Measurements from ENCODE around the gene UBE2F.
A peak's percentile ranks its signal among the peaks of the same experiment; 100 is the strongest.
"Not testable (repeated sequence)": the region's sequence is repeated elsewhere in the genome, so short reads cannot be mapped to it uniquely, and the experiment has no call there.

UBE2F gene

DNA sequence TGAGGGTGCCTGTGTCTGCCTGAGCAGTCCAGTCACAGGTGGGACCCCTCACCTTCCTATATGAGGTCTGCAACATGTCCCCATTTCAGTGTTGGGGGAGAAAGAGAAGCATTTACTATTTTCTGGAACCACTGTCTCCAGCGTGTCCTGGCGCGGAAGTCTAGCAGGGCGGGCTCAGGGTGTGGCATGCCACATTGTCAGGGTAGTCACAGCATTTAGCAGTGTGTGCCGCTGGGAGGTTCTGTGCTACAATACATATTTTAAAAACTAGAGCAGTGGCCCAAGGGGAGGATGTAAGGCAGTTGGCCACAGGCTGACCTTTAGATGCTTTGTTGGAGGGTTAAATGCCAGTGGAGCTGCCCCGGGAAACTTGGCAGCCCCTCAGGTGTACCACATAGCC lies 12.5 kb downstream of the UBE2F start:
- DNase-seq (ENCODE audit: low read depth in 2 of 2), result no peak

DNA sequence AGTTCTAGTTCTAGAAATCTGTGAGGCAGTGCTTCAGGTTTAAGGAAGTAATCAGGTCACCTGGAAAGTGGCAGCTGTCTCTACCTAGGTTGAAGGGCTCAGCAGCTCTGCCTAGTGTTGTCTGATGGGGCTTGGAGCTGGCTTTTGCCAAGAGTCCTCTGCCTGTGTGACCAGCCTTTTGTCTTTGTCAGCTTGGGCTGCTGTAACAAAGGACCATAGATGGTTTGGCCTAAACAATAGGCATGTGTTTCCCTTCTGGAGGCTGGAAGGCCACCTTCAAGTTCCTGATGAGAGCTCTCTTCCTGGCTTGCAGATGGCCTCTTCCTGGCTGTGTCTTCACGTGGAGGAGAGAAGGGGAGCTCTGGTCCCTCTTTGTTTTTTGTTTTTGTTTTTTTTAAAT lies 13.3 kb downstream of the UBE2F start:
- no peak for DNase-seq (ENCODE audit: low read depth in 2 of 2)

DNA sequence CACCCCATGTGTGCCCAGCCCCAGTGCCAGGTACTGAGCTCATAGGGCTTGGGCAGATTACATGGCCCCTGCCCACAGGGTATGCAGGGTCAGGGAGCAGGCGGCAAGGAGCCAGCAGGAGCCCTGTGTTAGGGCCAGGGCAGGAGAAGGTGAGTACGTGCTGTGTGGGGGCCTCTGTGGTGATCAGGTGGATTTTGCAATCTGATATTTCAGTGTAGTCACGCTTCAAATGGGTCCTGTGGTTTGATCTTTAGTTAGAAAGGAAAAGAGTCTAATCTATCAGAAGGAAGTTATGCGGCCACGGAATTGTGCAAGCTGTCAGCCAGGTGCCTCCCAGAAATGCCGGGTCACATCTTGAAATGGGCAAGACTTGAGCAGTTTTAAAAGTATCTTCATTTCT lies 13.9 kb downstream of the UBE2F start:
- peak in 1 of 2 donors; percentile 30 for DNase-seq (ENCODE audit: low read depth in 2 of 2)

DNA sequence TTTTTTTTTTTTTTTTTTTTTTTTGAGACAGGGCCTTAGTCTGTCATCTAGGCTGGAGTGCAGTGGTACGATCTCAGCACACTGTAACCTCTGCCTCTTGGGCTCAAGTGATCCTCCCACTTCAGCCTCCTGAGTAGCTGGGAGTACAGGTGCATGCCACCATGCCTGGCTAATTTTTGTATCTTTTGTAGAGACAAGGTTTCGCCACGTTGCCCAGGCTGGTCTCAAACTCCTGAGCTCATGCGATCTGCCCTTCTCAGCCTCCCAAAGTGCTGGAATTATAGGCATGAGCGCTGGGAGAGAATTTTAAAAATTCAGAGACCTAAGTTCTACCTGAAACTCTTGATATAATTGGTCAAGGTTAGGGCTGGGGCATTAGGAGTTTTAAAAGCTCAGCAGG lies 14.8 kb downstream of the UBE2F start:
- DNase-seq (ENCODE audit: low read depth in 2 of 2), result not testable (repeated sequence)

DNA sequence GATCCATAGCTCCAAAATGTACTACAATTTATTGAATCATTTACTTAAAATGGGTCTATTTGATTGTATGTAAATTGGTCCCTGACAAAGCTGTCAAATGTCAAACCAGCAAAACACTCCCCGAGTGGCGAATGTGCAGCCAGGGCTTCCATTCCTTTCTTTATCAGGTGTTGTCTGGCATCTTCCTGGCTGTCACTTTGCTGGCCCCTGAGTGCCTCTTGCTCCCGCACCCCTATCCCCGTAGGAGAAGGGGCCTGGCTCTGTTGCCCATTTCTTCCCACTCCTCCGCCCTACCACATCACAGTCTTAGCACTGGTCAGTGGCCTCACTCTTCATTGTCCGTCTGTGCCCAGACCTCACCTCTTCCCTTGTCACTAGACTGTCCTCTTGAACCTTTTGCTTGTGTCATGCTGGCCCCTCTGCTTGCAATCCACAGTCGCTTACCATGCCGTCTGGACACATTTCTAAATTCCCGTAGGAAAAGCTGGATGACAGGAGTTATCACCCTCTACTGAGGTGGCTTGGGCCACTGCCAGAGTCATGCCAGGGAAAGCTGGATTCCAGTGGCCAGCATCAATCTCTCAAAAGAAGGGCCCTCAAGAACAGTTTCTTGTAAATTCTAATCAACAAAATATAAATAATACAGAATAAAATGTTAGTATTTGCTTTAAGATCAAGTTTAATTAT lies 15.4 kb downstream of the UBE2F start:
- DNase-seq (ENCODE audit: low read depth in 2 of 2), result no peak

DNA sequence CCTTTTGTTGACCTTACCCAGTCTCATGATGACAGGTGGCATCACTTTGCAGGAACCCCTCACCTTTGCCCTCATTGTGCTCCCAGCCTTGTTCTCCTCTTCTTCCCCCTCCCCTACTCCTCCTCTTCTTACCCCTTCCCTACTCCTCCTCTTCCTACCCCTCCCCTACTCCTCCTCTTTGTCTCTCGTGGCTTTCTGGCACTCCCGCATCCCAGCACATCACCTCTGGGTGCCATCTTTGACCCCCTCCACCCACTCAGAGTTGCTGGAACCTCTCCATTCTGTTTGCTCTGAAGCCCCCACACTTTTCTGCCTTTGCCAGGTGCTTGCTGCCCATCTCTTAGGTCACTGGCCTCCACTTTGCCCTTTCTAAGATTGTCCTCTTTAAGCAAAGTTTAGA lies 17.1 kb downstream of the UBE2F start:
- no peak for DNase-seq (ENCODE audit: low read depth in 2 of 2)

DNA sequence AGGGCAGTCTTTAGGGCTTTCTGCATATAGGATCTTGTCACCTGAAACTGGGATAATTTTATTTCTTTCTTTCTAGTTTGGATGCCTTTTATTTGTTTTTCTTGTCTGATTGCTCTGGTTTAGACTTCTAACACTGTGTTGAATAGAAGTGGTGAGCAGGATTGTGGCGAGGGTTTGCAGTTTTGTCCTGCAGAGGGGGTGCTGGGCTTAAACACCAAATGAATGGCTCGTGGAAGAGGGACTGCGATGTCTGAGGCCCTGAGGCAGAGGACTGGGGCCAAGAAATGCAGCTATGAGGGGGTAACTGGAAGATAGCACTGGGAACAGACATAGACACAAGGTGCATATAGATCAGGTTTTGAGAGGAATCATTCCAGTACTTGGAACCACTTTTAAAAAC lies 20.5 kb downstream of the UBE2F start:
- DNase-seq (ENCODE audit: low read depth in 2 of 2), result no peak

DNA sequence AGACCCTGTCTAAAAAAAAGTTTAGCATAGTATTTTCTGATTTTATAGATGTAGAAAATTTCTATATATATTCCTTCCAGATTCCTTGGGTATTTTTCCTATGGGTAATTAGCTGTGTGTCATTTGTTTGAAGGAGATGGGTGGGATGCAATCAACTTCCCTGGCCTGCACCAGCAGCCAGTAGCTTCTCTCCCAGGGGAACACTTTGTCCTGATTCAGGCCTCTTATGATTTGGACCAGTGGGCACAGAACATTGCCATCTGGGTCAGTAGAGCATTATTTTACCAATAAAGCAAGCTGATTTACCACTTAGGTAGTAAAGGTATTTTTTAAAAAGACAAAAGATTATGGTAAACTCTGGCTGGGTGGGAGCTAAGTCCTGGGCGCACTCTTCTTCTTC lies 26.9 kb downstream of the UBE2F start:
- no peak for DNase-seq (ENCODE audit: low read depth in 2 of 2)

DNA sequence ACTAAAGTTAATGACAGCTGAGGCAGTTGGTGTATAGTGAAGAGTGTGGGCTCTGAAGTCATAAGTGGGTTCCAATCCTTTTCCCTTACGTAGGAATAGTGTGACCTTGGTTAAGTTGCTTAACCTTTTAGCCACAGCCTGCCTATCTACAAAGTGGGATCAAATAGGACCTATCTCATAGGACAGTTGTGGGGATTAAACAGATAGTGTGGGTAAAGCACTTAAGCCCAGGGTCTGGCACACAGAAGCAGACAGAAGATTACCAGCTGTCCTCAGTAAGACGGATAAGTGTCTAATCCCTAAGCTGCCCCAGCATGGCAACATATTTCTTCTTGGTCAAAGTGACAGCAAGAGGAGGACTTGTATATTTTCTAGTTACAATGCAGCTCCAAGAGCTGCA lies 28.2 kb downstream of the UBE2F start:
- no peak for DNase-seq (ENCODE audit: low read depth in 2 of 2)

DNA sequence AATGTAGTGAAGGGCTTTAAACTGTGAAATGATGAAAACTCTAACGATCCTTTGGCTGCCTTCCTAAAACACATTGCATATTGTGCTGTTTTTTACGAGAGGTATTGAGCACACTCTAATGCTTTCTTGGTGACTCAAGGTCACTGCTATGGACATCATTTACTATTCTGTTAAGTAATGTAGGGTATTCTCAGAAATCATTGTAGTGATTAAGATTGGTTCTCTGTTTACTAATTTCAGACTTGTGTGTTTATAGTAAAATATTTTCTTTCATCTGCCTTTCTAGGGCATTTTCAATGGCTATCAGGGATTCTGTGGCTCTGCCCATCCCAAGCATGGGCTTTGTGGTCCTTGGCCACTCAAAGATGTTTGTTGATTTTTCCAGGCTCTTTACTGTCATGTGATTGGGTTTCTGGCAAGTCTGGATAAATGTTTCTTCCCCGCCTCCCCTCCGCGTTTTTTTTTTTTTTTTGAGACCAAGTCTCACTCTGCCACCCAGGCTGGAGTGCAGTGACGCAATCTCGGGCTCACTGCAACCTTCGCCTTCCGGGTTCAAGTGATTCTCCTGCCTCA lies 29.3 kb downstream of the UBE2F start:
- no peak for DNase-seq (ENCODE audit: low read depth in 2 of 2)

DNA sequence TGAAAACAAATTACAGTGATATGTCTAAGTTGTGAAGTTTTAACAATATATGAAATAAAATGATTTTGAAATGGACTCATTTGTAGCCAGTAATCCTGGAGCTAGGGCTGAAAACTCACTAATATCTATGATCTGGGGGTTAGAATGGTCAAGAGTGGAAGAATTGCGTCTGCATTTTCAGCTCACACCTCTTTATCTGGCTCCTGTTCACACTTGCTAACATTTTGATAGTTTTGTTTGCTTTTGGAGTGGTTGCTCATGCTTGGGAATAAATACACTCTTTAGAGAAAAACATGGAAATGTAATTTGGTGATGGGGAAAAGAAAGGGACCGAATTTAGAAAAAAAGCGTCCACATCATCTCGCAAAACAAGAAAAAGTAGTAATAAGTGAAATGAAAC lies 30.7 kb downstream of the UBE2F start:
- DNase-seq (ENCODE audit: low read depth in 2 of 2), result no peak

DNA sequence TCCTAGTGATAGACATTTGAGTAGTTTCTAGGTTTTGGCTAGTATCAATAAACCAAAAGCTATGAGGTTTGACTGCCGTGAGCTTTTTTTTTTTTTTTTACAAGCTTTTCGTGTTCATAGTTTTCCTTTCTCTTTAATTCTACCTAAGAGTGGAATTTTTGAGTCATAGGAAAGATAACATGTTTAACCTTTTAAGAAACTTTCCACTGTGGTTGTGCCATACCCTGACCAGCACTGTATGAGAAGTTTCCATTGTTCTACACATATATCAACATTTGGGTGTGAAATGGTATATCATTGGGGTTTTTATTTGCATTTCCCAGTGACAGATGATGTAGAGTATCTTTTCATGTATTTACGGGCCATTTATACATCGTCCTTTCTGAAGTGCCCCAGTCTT lies 31.7 kb downstream of the UBE2F start:
- DNase-seq (ENCODE audit: low read depth in 2 of 2), result peak in 1 of 2 donors; percentile 21

DNA sequence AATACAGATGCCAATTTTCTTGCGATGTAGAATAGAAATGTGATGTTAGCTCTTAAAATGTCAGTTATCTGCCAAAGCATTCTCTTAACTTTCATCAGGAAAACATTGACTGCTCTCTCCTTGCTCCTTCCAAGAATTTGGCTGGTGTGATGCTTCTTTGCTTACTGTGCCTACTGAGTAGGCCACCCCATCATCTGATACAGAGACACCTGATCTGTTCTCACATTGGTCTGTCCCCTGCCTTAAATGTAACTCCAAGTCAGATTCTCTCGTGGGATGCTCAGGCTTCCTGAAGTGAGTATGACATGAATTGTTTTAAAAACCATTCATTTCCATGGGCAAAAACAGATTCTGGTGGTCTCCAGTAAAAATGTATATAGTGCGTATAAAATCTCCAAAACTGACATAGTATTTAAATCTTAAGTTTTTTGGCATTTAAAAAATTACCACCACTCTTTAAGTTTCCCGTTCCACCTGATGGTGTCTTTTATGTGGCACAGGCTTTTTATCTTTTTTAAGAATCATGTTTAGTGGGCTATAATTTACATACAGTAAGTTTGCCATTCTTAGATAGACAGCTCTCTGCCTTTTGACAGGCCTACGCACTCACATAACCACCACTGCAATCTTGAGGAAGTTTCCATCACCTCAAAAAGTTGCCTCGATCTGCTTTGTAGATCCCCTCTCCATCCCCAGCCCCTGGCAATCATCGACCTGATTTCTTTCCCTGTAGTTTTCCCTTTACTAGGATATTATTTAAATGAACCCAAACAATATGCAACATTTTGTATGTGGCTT lies 36.6 kb downstream of the UBE2F start:
- DNase-seq (ENCODE audit: low read depth in 2 of 2), result peak in 1 of 2 donors; percentile 25

DNA sequence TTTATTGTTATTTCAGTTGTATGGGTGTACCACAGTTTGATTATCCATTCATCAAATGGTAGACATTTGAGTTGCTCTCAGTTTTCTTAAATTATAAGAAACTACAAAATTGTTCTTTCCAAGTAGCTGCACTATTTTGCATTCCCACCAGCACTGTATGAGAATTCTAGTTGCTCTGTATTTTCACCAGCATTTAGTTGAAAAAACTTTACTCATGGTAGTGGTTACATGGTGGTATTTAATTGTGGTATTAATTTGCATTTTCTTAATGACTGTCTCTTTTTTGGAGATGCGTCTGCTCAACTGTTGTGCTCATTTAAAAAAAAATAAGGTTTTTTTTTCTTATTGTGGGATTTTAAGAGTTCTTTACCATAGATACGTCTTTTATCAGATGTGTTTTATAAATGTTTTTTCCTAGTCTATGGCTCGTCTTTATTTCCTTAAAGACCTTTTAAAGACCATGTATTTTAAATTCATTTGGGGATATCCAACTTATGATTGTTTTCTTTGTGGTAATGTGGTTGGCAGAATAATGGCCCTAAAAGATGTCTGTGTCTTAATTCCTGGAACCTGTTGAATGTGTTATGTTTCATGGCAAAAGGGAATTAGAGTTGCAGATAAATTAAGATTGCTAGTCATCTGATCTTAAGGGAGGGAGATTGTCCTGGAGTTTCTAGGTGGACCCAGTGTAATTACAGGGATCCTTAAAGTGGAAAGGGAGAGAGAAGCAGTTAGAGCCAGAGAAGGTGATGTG lies 37.4 kb downstream of the UBE2F start:
- DNase-seq (ENCODE audit: low read depth in 2 of 2), result no peak

DNA sequence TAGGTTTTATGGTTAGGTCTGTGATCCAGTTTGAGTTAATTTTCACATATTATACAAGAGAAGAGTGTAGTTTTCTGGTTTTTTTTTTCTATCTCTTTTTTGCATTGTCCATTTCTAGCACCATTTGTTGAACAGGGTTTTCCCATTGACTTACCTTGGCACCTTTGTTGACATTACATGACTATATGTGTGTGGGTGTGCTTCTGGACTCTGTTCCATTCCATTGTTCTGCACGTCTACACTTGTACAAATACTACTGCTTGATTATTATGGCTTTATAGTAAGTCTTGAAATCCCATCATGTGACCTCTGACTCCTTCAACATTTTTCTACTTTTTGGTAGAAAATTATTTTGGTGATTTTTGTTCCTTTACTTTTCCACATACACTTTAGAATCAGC lies 38.7 kb downstream of the UBE2F start:
- no peak for DNase-seq (ENCODE audit: low read depth in 2 of 2)

DNA sequence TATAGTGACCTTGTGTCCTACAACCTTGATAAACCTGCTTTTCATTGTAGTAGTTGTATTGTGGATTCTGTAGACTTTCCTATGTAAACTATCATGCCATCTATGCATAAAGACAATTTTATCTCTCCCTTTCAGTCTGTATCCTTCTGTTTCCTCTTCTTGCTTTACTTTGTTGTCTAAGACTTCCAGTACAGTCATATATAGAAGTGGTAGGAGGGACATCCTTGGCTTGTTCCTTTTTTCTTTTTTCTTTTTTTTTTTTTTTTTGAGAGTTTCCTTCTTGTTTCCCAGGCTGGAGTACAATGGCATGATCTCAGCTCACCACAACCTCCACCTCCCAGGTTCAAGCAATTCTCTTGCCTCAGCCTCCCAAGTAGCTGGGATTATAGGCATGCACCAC lies 39.7 kb downstream of the UBE2F start:
- DNase-seq (ENCODE audit: low read depth in 2 of 2), result no peak

DNA sequence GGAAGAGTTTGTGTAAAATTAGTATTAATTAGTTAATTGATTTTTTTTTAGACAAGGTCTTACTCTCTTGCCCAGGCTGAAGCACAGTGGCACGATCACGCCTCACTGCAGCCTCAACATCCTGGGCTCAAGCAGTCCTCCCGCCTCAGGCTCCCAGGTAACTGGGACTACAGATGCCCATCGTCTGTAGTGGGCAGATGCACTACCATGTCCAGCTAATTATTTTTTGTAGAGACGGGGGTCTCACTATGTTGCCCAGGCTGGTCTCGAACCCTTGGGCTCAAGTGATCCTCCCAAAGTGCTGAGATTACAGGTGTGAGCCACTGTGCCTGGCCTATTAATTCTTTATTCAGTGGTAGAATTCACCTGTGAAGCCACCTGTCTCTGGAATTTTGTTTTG lies 41.1 kb downstream of the UBE2F start:
- DNase-seq (ENCODE audit: low read depth in 2 of 2), result no peak

DNA sequence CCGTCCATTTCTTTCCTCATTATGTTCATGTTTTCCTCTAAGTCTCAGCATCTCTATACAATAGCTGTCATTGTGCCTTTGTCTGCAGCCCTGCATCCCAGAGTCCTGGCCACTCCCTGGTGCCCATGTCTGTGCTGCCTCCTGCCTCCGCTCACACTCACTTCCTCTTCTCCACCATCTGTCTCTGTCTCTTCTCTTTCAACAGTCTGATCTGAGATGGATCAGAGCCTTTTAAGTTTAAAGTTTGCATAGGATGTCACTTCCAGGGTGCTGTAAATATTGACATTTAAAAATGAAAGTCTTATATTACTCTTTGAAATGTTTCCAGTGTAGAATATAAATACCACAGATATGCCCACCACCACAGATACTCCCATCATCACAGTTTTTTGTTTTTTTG lies 42.7 kb downstream of the UBE2F start:
- no peak for DNase-seq (ENCODE audit: low read depth in 2 of 2)

DNA sequence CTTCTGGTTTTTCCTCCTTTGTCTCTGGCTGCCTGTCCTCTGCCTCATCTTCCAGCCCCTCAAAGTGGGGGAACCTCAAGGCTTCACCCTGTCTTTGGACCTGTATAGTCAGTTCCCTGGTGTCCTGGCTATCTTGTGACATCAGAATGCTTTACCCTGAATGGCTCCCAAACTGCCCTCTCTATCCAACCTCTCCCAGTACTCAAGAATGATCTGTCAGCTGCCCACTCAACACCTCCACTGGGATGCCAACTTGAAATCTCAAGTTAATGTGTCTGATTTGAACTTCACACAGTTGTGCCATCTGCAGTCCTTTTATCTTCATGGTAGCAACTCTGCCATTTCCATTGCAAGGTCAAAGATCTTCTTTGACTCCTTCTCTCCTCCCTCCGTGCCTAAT lies 43.8 kb downstream of the UBE2F start:
- no peak for DNase-seq (ENCODE audit: low read depth in 2 of 2)

DNA sequence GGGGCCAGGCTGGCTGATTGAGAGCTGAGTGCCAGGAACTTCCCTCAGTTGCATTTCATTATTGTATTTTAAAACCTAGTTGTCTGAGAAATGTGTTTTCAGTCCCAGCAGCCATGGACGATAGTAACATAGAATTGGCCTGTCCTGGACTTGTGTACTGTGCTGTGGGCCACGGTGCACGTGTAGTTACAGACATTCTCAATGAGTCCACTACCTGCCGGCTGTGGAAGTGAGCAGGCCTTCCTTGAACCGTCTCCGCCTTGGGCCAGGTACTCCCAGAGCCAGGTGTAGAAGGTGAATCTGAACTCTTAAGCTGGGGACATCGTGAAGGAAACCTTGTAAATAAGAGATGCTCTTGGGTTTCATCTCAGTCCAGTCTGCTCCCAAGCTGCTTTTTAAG lies 47.0 kb downstream of the UBE2F start:
- no peak for DNase-seq (ENCODE audit: low read depth in 2 of 2)

DNA sequence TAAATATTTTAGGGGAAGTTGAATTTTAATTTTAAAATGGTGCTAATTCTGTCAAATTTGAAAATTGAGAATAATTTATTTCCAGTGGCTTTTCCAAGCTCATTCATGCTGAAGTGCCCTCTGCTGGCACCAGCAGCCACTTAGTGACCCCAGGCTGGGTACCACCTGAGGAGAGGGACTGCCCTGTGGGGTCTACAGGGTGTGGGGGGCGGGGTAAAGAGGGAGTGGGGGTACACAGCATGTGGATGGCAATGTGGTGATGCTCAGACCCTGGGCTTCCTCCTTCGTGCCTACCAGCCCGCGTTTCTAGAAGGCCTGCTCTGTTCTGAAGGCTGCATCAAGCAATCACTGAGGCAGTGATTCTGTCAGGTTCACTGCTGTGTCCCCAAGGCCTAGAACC lies 48.9 kb downstream of the UBE2F start:
- DNase-seq (ENCODE audit: low read depth in 2 of 2), result no peak

DNA sequence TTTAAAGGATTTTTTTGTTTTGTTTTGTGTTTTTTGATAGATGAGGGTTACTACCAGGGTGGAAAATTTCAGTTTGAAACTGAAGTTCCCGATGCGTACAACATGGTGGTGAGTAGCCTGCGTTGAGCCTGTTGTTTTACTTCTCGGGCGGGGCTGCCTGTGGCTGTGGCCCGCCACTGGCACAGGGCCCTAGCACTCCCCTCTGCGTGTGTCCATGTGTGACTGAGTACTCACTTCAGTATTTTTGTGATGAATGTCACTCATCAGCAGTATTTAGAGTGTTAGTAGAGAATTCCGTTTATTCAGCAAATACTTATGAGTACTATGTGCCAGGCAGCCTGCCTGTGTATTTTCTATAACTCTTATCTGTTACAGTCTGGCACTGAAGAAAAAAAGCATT lies 49.7 kb downstream of the UBE2F start:
- no peak for DNase-seq (ENCODE audit: low read depth in 2 of 2)

DNA sequence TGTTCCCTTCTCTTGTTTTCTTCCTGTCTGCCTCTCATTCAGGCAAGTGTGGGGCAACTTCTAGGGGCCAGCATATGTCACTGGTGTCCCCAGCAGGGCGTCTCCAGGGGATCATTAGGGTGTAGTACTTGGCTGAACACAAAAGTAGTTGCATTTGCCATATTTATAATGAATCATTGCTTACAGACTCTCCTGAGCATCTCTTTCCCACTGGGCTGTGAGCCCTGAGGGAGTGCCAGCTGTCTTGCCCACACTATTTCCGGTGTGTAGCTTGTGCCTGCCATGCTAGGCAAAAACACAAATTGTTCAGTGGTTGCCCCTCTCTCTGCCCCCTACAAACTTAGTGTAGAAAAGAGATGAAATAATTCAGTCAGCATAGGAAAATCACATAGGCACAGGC lies 53.1 kb downstream of the UBE2F start:
- DNase-seq (ENCODE audit: low read depth in 2 of 2), result no peak
